Activated T-cell treated with anti-CD3 and anti-CD28 coated beads, Interleukin-2, amount 50 U/mL, for 24 hours (primary cell): ENCODE measurements around the gene UPK1A.
A peak's percentile ranks its signal among the peaks of the same experiment; 100 is the strongest.

ENCODE experiments used
- DNase-seq: peaks from one replicate; pipeline ENCODE4 v3.0.0-alpha.2; 2020
- H3K27ac Mint-ChIP-seq: 2 replicates; pipeline ENCODE4 v1.8.0; 2020; ENCODE audit warnings: mild to moderate bottlenecking, mixed read lengths
- H3K27me3 Mint-ChIP-seq: 2 replicates; pipeline ENCODE4 v1.8.0; 2020; ENCODE audit warnings: mixed read lengths
- H3K36me3 Mint-ChIP-seq: 2 replicates; pipeline ENCODE4 v1.8.0; 2020; ENCODE audit warnings: low read depth, mixed read lengths
- H3K4me1 Mint-ChIP-seq: 2 replicates; pipeline ENCODE4 v1.8.0; 2020; ENCODE audit warnings: low read depth, mixed read lengths
- H3K4me3 Mint-ChIP-seq: 2 replicates; pipeline ENCODE4 v1.8.0; 2020; ENCODE audit warnings: mild to moderate bottlenecking, moderate library complexity, mixed read lengths
- H3K9me3 Mint-ChIP-seq: 2 replicates; pipeline ENCODE4 v1.8.0; 2020; ENCODE audit warnings: mixed read lengths

UPK1A gene

DNA sequence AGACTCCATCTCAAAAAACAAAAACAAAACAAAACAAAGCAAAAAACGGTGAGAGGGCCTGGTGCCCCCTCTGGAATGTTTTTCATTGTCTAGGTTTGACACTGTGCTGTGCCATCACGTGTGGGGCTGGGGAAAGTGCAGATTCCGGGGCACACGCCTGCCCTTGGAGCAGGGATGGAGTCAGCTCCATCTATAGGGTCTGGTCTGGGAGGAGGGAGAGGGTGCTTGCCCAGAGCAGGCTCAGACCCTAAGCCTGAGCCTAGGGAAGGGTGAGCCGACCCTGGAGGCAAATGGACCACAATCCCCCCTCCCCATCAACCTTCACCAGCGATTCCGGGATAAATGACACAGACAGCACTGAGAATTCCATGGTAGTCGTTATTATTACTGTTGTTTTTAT, 27.1 kb downstream of the UPK1A start:
- DNase-seq: no peak
- Mint-ChIP-seq H3K27ac (no peak overlapping the region), H3K36me3 (no peaks in the 10 kb centered on the region), H3K27me3 (peaks cover 4% of the 10 kb centered on the region), H3K4me3 (no peak overlapping the region), H3K4me1 (peaks cover 21% of the 10 kb centered on the region), H3K9me3 (no peaks in the 10 kb centered on the region)

- peaks cover 4% of the 10 kb centered on the region for H3K27me3 Mint-ChIP-seq
- peaks cover 21% of the 10 kb centered on the region for H3K4me1 Mint-ChIP-seq
- DNase-seq: peak; percentile 90
- no peaks in the 10 kb centered on the region for H3K9me3 Mint-ChIP-seq
- H3K36me3 Mint-ChIP-seq: no peaks in the 10 kb centered on the region
- peak overlapping the region; percentile 52 for H3K27ac Mint-ChIP-seq
- H3K4me3 Mint-ChIP-seq: no peak overlapping the region
Observed at GRCh38 chr19:35693835-35694599, 27.7 kb downstream of the UPK1A start.

- no peak for DNase-seq
- Mint-ChIP-seq H3K36me3 (no peaks in the 10 kb centered on the region), H3K4me3 (no peak overlapping the region), H3K4me1 (peaks cover 21% of the 10 kb centered on the region), H3K9me3 (no peaks in the 10 kb centered on the region), H3K27ac (no peak overlapping the region), H3K27me3 (no peaks in the 10 kb centered on the region)
Observed at GRCh38 chr19:35695895-35696422, 29.6 kb downstream of the UPK1A start.

DNA sequence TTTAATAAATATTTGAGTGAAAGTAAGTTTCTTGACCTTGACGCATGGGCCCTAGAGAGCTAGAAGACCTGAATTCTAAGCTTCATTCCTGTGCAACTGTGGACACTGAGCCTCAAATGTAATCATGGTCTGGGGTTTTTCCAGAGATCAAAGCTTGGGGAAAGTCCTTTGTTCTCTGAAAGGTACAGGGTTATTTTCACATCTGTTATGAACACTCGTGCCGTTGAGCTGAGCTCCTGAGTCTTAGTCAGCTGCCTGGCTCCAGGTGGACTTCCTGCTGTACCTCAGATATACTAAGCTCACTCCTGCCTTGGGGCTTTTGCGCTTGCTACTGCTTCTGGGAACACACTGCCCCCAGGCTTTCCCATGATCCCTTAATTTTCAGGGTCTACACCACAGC, 30.5 kb downstream of the UPK1A start:
- no peaks in the 10 kb centered on the region for H3K36me3 Mint-ChIP-seq
- peak overlapping the region; percentile 55 for H3K27ac Mint-ChIP-seq
- DNase-seq: no peak
- H3K4me3 Mint-ChIP-seq: no peak overlapping the region
- no peaks in the 10 kb centered on the region for H3K27me3 Mint-ChIP-seq
- peaks cover 21% of the 10 kb centered on the region for H3K4me1 Mint-ChIP-seq
- H3K9me3 Mint-ChIP-seq: no peaks in the 10 kb centered on the region

DNA sequence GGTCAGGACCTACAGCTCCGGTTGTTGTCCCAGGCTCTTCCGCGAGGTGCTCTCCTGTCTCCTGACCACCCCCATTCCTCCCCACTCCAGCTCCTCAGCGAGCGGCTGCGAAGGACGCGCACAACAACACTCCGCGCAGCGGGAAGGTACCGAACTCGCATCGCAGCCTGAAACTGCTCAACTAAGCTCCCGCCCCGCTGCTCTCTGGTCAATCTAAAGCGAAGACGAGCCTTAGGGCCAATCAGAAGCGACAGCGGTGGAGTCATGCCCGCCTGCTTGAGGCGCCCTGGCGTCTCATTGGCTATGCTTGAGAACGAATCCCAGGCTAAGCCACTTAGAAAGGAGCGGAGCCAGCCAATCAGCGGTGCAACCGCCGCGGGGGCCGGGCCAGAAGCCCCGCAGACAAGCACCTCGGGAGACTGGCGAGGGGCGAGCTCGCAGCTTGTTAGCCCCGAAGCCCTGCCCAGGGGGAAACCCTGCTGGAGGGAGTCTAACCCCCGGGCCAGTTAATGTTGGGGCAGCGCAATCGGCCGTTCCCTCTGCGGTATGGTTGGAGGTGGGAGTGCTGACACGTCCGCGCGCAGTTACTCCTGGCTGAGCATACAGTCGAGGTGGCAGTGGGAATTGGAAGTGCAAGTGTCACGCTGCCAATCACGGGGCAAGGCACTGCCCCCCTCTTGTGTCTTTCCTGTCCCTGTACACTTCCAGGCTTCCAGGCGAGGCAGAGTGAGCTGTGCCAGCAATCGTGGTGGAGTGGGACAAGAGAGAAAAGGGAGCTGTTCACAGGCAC, 36.1 kb downstream of the UPK1A start:
- peak overlapping the region; percentile 90 for H3K27ac Mint-ChIP-seq
- H3K36me3 Mint-ChIP-seq: peaks cover 2% of the 10 kb centered on the region
- peak; percentile 90 for DNase-seq
- peaks cover 8% of the 10 kb centered on the region for H3K4me1 Mint-ChIP-seq
- no peaks in the 10 kb centered on the region for H3K27me3 Mint-ChIP-seq
- no peaks in the 10 kb centered on the region for H3K9me3 Mint-ChIP-seq
- peak overlapping the region; percentile 88 for H3K4me3 Mint-ChIP-seq

DNA sequence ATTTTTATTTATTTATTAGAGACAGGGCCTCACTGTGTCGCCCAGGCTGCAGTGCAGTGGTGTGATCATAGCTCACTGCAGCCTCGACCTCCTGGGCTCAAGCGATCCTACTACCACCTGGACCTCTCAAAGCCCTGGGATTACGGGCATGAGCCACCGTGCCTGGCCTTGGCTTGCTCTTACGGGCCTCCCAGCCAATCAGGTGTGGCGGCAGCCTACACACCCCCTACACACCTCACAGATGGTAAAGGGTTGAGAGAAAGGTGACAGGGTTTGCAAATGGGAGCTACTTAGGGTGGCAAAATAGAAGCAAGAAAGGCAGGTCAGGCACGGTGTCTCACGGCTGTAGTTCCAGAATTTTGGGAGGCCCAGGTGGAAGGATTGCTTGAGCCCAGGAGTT, 37.0 kb downstream of the UPK1A start:
- no peak for DNase-seq
- no peak overlapping the region for H3K4me3 Mint-ChIP-seq
- H3K27ac Mint-ChIP-seq: no peak overlapping the region
- H3K4me1 Mint-ChIP-seq: peaks cover 11% of the 10 kb centered on the region
- no peaks in the 10 kb centered on the region for H3K9me3 Mint-ChIP-seq
- peaks cover 2% of the 10 kb centered on the region for H3K36me3 Mint-ChIP-seq
- H3K27me3 Mint-ChIP-seq: no peaks in the 10 kb centered on the region

DNA sequence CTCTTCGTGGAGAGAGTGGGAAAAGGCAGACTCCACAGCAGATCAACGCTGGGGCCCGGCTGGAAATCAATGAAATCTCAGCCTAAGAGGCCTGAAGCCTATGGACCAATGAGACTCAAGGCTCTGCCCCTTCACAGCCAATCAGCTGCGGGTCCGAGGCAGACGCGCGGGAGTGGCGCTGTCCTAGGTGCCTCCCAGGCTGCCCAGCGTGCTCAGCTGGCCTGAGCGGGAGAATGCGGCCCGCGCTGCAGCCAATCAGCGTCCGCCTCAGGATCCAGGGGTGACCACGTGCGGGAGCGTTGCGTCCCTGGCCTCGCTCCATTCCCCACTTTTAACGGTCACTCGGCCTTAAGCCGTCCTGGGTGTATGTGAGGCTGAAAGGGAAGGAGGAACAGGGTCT, 37.9 kb downstream of the UPK1A start, which contains the start of gene ZBTB32:
Gene ZBTB32, plus strand, starts transcription at position 341 of the 400 bp plus-strand sequence. CDS start 10,069 bp downstream, outside the sequence.
- Mint-ChIP-seq H3K9me3 (no peaks in the 10 kb centered on the region), H3K36me3 (peaks cover 3% of the 10 kb centered on the region), H3K4me3 (no peak within 1 kb of the TSS), H3K27me3 (no peaks in the 10 kb centered on the region), H3K4me1 (peaks cover 17% of the 10 kb centered on the region), H3K27ac (no peak within 1 kb of the TSS)
- no peak for DNase-seq

- no peak for DNase-seq
- Mint-ChIP-seq H3K27ac (no peak overlapping the region), H3K4me3 (no peak overlapping the region), H3K36me3 (peaks cover 8% of the 10 kb centered on the region), H3K9me3 (no peaks in the 10 kb centered on the region), H3K27me3 (no peaks in the 10 kb centered on the region), H3K4me1 (peaks cover 44% of the 10 kb centered on the region)
Observed at GRCh38 chr19:35708391-35708790, 42.1 kb downstream of the UPK1A start.

DNA sequence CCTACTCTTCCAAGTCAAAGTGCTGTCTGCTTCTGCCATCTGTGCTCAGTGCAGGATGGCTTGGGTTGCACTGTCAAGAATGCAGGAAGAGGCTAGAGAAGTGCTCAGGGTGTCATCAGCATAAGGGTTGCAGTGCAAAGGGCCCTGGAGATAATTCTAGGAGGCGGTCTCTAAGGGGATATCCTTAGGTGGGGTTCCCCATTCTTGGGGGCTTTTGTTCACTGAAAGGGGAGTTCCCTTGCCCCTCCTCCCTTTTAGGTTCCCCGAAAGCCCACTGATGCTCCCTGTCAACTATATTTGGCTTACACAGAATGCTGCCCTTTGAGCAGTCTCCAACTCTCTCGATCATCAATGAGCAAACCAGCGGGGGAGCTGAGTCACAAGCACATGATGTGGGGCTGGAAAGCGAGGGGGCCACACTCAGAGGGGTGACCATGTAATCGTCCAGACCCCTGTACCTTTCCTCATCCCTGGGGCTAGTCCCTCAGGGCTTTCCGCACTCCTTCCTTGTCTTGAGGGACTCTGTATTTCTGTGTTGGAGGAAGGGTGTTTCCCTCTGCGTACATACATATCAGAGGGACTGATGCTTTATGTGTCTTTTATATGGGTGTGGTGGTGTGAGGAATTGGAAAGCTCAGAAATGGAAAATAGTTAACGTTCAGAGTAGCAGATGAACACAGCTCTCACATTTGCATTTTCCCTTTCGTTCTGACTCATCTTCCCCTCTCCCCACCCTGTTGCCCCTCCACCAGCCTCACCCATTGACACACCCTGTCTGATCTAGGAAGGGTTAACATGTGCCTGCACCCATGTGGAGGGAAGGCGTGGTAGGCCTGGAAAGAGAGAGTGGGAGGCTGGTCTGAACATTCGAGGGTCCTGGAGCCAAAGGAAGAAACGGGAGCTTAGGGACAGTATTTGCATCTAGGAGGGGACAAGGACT, 44.7 kb downstream of the UPK1A start:
- peaks cover 52% of the 10 kb centered on the region for H3K4me1 Mint-ChIP-seq
- H3K36me3 Mint-ChIP-seq: peaks cover 34% of the 10 kb centered on the region
- H3K4me3 Mint-ChIP-seq: peak overlapping the region; percentile 66
- no peaks in the 10 kb centered on the region for H3K9me3 Mint-ChIP-seq
- H3K27ac Mint-ChIP-seq: peak overlapping the region; percentile 99
- H3K27me3 Mint-ChIP-seq: no peaks in the 10 kb centered on the region
- DNase-seq: peak; percentile 81

GRCh38 chr19:35712567-35713505, 46.5 kb downstream of the UPK1A start:
- peak overlapping the region; percentile 88 for H3K4me3 Mint-ChIP-seq
- H3K4me1 Mint-ChIP-seq: peaks cover 57% of the 10 kb centered on the region
- H3K9me3 Mint-ChIP-seq: no peaks in the 10 kb centered on the region
- H3K27me3 Mint-ChIP-seq: no peaks in the 10 kb centered on the region
- H3K36me3 Mint-ChIP-seq: peaks cover 46% of the 10 kb centered on the region
- peak overlapping the region; percentile 99 for H3K27ac Mint-ChIP-seq
- peak; percentile 87 for DNase-seq

DNA sequence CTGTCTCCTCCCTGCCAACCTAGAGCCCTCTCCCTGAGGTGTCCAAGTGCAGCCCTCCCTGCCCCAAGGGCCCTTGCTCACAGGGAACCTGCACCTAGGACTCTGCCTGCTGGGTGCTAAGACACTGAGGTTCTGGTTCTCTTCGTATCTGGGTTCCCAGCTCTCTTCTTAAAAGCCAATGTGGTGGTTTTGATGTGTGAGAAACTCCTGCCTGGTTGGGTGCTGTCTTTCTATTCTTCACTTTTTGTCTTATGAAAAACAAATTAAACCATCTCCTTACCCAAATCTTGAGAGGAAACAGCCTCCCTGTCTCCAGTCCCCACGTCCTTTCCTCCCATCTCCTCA, 47.2 kb downstream of the UPK1A start:
- Mint-ChIP-seq H3K27ac (peak overlapping the region; percentile 99), H3K4me1 (peaks cover 52% of the 10 kb centered on the region), H3K27me3 (no peaks in the 10 kb centered on the region), H3K36me3 (peaks cover 45% of the 10 kb centered on the region), H3K9me3 (no peaks in the 10 kb centered on the region), H3K4me3 (peak overlapping the region; percentile 88)
- no peak for DNase-seq

GRCh38 chr19:35713904-35714495, 47.7 kb downstream of the UPK1A start:
- no peak for DNase-seq
- peak overlapping the region; percentile 88 for H3K4me3 Mint-ChIP-seq

More at GRCh38 chr19:35713904-35714495, 47.7 kb downstream of the UPK1A start:
- H3K27me3 Mint-ChIP-seq: no peaks in the 10 kb centered on the region
- H3K4me1 Mint-ChIP-seq: peaks cover 52% of the 10 kb centered on the region
- H3K36me3 Mint-ChIP-seq: peaks cover 50% of the 10 kb centered on the region
- H3K9me3 Mint-ChIP-seq: no peaks in the 10 kb centered on the region
- peak overlapping the region; percentile 99 for H3K27ac Mint-ChIP-seq
